G401 (cell line): ENCODE results near the gene LRRC30. TPM values are rescaled to one million over a fixed set of nuclear protein-coding genes. Genes with fewer than 3 reads are reported as not detected.

Source experiments
- DNase-seq: peaks from one replicate; pipeline ENCODE4 v3.0.0-alpha.2; 2015; ENCODE audit warnings: low spot score
- in situ Hi-C: cut with HindIII; loops from 2 replicates; pipeline ENCODE4 v1.10.0; 2016; ENCODE audit warnings: low sequenced_read_pairs, mixed read lengths
- total RNA-seq: library from RNA; depleted of rRNA; stranded (reverse); fragments of >200 nt; shearing (Covaris generic); gene quantifications from 2 replicates; pipeline ENCODE4 v1.2.3, GENCODE V29; 2014

Gene LRRC30
- total RNA-seq, 1 experiment from 2014 or later, result not detected

DNA sequence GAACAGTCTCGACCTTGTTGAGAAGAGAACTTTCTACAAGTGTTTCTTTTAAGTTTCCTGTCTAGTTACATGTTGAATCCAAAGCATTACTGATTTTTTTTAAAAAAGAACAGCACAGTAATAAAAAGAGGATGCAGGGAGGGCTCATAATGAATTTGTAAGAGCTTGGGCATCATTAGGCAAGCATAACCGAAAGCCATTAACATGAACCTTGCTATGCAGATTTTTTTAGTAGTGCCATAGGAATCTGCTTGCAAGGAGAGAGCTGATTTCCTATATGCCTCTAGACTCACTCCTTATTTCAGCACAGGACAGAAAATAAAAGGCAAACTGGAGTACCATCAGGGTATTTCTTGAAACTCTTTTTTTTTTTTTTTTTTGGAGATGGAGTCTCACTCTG, 5.2 kb downstream of the LRRC30 start:
- no peak for DNase-seq
- in situ Hi-C loops, result no loop called here

- in situ Hi-C loops, result no loop called here
- DNase-seq, result no peak
Measured at GRCh38 chr18:7236933-7237332, 6.0 kb downstream of the LRRC30 start.

DNA sequence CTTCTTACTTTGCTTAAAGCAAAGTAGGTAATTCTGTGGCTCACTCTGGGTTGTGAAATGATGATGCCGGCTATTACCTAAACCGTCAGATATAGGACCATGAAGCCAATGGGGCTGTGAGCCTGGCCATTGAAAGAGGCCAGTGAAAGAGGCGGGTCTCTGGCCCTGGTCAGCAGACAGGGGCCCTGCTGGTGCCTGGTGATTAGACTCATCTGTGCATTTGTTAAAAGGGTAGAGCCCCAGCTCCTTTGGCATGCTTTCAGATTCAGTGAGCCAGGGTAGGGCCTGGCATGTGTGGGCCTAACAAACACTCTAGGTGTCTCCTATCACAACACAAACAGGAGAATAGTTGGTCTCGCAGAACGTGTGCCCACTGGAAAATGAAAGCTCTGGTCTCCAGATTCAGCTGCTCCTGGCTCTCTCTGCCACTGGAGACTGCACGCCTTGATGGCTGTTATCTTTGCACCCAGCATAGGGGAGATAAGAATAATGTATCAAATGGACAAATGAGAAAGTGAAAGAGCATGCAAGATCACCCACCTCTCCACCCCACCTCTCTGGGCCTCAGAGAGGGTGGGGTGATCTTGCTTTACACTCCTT, 6.9 kb downstream of the LRRC30 start:
- in situ Hi-C loops, result no loop called here
- no peak for DNase-seq

- in situ Hi-C loops, result no loop called here
- DNase-seq, result no peak
Measured at GRCh38 chr18:7242926-7243325, 12.0 kb downstream of the LRRC30 start.

DNA sequence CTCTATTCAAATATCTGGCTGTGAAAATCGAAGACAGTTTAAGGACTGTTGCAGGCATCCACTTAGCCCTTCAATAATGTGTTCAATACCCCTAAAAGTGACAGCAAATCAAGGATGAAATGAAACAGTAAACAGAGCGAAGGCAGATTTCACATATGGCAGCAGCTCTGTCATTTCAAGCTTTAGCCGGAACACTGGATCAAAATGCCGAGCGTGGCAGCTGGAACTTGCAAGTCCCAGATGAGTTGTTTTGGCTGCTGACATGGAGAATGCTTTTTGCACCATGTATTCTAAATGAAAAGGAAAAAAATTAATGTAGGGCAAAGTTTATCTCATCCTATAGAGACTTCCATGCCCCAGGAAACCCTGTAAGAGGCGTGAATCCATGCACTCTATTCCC, 18.0 kb downstream of the LRRC30 start:
- in situ Hi-C loops, result no loop called here
- no peak for DNase-seq

GRCh38 chr18:7254163-7254562, 23.3 kb downstream of the LRRC30 start:
- in situ Hi-C loops, result no loop called here
- no peak for DNase-seq

DNA sequence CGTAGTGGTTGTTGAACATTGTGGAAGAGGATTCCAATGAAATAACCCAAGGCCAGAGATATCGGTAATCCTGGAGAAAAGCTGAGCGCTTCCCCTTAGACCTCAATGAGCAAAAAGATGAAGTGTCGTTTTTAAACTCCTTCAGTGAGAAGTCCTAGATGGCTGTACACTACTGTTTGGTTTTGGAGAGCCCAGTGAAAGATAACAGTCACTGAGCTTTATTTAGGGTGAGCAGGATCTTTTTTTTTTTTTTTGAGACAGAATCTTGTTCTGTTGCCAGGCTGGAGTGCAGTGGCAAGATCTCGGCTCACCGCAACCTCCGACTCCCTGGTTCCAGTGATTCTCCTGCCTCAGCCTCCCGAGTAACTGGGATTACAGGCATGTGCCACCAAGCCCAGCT, 24.2 kb downstream of the LRRC30 start:
- DNase-seq, result no peak
- in situ Hi-C loops, result no loop called here

- in situ Hi-C loops, result no loop called here
- no peak for DNase-seq
Measured at GRCh38 chr18:7255643-7256042, 24.8 kb downstream of the LRRC30 start.

DNA sequence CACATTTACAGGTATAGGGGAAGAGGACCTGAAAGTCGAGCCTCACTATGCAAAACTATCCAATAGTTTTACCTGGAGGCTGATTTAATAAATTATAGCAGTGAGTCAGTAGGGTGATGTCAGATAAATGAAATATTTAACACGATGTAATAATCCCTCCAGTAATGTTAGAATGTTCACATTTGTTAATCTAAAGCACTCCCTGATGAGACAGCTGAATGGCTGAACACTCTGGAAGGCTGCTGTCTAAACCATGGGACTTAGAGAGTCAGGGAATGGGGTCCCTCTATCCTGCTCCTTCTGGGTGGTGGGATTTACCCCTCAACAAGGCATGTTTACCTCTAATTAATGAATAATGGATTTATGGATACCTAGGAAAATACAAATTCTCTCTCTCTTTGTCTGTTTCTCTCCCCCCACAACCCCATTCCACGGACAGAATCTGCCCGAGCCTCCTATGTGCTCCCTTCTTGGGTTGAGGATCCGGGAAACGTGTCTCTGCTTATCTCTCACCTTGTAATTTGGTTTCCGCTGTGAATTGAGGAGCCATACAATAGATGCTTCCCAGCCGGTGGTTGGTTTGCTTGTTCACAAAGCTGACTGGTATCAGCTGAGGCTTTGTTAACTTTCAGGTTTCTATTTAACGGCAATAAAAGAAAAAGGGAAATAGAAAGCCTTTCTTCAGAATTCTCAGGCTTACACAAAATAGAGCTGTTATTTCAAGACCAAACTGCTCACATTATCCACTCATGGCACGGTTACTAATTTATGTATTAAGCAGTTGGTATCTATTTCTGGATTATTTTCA, 25.9 kb downstream of the LRRC30 start:
- DNase-seq, result no peak
- in situ Hi-C loops, result no loop called here

DNA sequence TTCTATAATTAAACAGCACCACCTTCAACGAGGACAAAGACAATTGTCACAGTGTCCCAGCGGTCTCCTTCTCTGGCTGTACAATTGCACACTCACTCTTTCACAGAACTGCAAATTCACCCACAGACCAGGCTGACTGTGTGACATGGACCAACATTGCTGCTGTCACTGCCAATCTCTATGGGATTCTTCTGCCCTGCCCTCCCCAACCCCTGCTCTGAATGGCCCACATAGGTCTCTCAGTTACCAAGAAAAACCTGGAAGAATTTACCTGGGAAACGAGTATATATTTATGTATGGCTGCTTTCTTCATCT, 26.5 kb downstream of the LRRC30 start:
- DNase-seq, result no peak
- in situ Hi-C loops, result no loop called here

GRCh38 chr18:7259475-7259874, 28.6 kb downstream of the LRRC30 start:
- no peak for DNase-seq
- in situ Hi-C loops, result no loop called here

GRCh38 chr18:7261199-7261598, 30.3 kb downstream of the LRRC30 start:
- DNase-seq, result no peak
- in situ Hi-C loops, result no loop called here

DNA sequence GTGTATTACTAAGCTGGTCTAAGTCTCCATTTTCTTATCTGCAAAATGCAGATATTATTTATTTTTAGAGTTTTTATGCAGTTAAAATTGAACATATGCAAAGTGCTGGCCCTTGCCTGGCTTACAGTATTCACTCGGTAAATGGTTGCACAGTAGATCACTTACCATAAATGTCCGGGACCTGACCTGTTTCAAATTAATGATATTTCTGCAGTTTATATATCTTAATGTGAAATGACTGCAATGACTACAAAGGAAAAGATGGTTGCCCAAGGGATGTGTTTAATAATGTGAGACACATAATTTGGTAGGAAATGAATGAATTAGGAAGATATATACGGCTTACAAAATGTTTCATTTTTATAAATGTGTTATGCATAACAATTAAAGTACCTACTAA, 37.1 kb downstream of the LRRC30 start:
- DNase-seq, result no peak
- in situ Hi-C loops, result no loop called here

GRCh38 chr18:7269942-7270341, 39.1 kb downstream of the LRRC30 start:
- no peak for DNase-seq
- in situ Hi-C loops, result no loop called here

- no peak for DNase-seq
- in situ Hi-C loops, result no loop called here
Measured at GRCh38 chr18:7272311-7273049, 41.6 kb downstream of the LRRC30 start.

GRCh38 chr18:7273301-7273921, 42.5 kb downstream of the LRRC30 start:
- DNase-seq, result no peak
- in situ Hi-C loops, result no loop called here

GRCh38 chr18:7281579-7281978, 50.7 kb downstream of the LRRC30 start:
- in situ Hi-C loops, result no loop called here
- no peak for DNase-seq
